H7 (cell line): ENCODE data around the gene RPL28. TPM values are rescaled to one million over a fixed set of nuclear protein-coding genes. Genes with fewer than 3 reads are reported as not detected.

ENCODE experiments used
- DNase-seq: peaks from one replicate; pipeline ENCODE4 v3.0.0; 2012
- H3K27me3 ChIP-seq: 2 replicates; pipeline ENCODE4 v1.6.0; 2011; ENCODE audit warnings: mild to moderate bottlenecking, low read length; ENCODE audit not compliant: control insufficient read depth, insufficient read depth
- H3K36me3 ChIP-seq: replicated peaks from 2 replicates; pipeline ENCODE4 v1.5.1; 2011; ENCODE audit warnings: low read length; ENCODE audit not compliant: control insufficient read depth, insufficient read depth
- H3K4me3 ChIP-seq: 2 replicates; pipeline ENCODE4 v1.5.1; 2011; ENCODE audit warnings: low read depth, mild to moderate bottlenecking, control low read depth, low read length, moderate library complexity; ENCODE audit not compliant: insufficient read depth
- total RNA-seq: library from RNA; depleted of rRNA; stranded (reverse); fragments of >200 nt; shearing (Covaris generic); gene quantifications from 2 replicates; pipeline ENCODE4 v1.2.3, GENCODE V29; 2014

RPL28 gene
- total RNA-seq, 1 experiment from 2014 or later: 505 TPM

- Histone ChIP-seq H3K36me3 (peaks cover 13% of the 10 kb centered on the region), H3K4me3 (no peak overlapping the region), H3K27me3 (peaks cover 15% of the 10 kb centered on the region)
- peak; percentile 65 for DNase-seq
These were observed 38.2 kb upstream of the RPL28 start for GRCh38 chr19:55347442-55348009.

GRCh38 chr19:55348317-55349034 lies 37.3 kb upstream of the RPL28 start:
- peak; percentile 81 for DNase-seq
- Histone ChIP-seq H3K36me3 (peaks cover 4% of the 10 kb centered on the region), H3K4me3 (peak overlapping the region; percentile 11), H3K27me3 (peaks cover 24% of the 10 kb centered on the region)

- peaks cover 1% of the 10 kb centered on the region for H3K36me3 ChIP-seq
- H3K27me3 ChIP-seq: peaks cover 45% of the 10 kb centered on the region
- DNase-seq: peak; percentile 43
These were observed 35.0 kb upstream of the RPL28 start for GRCh38 chr19:55350620-55351315.

GRCh38 chr19:55352040-55352439 lies 33.7 kb upstream of the RPL28 start:
- Histone ChIP-seq H3K27me3 (peaks cover 50% of the 10 kb centered on the region), H3K4me3 (no peak overlapping the region), H3K36me3 (peaks cover 1% of the 10 kb centered on the region; the same call in 1 of the 2 replicates)
- DNase-seq: peak; percentile 36

More at GRCh38 chr19:55350620-55351315, 35.0 kb upstream of the RPL28 start:
- H3K4me3 ChIP-seq: no peak overlapping the region

GRCh38 chr19:55352549-55353145 lies 33.1 kb upstream of the RPL28 start:
- no peak overlapping the region for H3K4me3 ChIP-seq
- DNase-seq: peak; percentile 43
- H3K36me3 ChIP-seq: no peaks in the 10 kb centered on the region
- H3K27me3 ChIP-seq: peaks cover 52% of the 10 kb centered on the region

- peak overlapping the region; percentile 54 for H3K4me3 ChIP-seq
- H3K27me3 ChIP-seq: peaks cover 52% of the 10 kb centered on the region
- H3K36me3 ChIP-seq: no peaks in the 10 kb centered on the region
- DNase-seq: no peak
These were observed 32.4 kb upstream of the RPL28 start for GRCh38 chr19:55353356-55353802.

GRCh38 chr19:55353803-55354697 lies 31.7 kb upstream of the RPL28 start:
- no peaks in the 10 kb centered on the region for H3K36me3 ChIP-seq
- H3K4me3 ChIP-seq: peak overlapping the region; percentile 54
- H3K27me3 ChIP-seq: peaks cover 52% of the 10 kb centered on the region
- DNase-seq: peak; percentile 99

GRCh38 chr19:55354698-55355212 lies 31.0 kb upstream of the RPL28 start, which contains the start of gene COX6B2:
TSS of gene COX6B2 (minus strand) at chr19:55354719. CDS start at chr19:55354521, 198 bp downstream.
- DNase-seq: peak; percentile 93
- no peaks in the 10 kb centered on the region for H3K36me3 ChIP-seq
- peaks cover 52% of the 10 kb centered on the region for H3K27me3 ChIP-seq
- H3K4me3 ChIP-seq: peak within 1 kb of the TSS; percentile 54

- H3K27me3 ChIP-seq: peaks cover 52% of the 10 kb centered on the region
- H3K36me3 ChIP-seq: no peaks in the 10 kb centered on the region
- H3K4me3 ChIP-seq: no peak overlapping the region
- no peak for DNase-seq
These were observed 30.4 kb upstream of the RPL28 start for GRCh38 chr19:55355213-55355821.

- peak; percentile 39 for DNase-seq
- no peaks in the 10 kb centered on the region for H3K36me3 ChIP-seq
- no peak overlapping the region for H3K4me3 ChIP-seq
- peaks cover 28% of the 10 kb centered on the region for H3K27me3 ChIP-seq
These were observed 27.2 kb upstream of the RPL28 start for GRCh38 chr19:55358493-55358892.

GRCh38 chr19:55358943-55359908 lies 26.5 kb upstream of the RPL28 start:
- no peak overlapping the region for H3K4me3 ChIP-seq
- peaks cover 22% of the 10 kb centered on the region for H3K27me3 ChIP-seq
- peak; percentile 64 for DNase-seq
- H3K36me3 ChIP-seq: no peaks in the 10 kb centered on the region

GRCh38 chr19:55360902-55361301 lies 24.8 kb upstream of the RPL28 start:
- Histone ChIP-seq H3K4me3 (no peak overlapping the region), H3K36me3 (no peaks in the 10 kb centered on the region), H3K27me3 (peaks cover 6% of the 10 kb centered on the region)
- peak; percentile 43 for DNase-seq
